ENCODE results near the gene DQX1. TPM values are rescaled to one million over a fixed set of nuclear protein-coding genes. Genes with fewer than 3 reads are reported as not detected.

The DQX1 gene
- polyA plus RNA-seq, 1 donor from 2014 or later, result 0.59 TPM

DNA sequence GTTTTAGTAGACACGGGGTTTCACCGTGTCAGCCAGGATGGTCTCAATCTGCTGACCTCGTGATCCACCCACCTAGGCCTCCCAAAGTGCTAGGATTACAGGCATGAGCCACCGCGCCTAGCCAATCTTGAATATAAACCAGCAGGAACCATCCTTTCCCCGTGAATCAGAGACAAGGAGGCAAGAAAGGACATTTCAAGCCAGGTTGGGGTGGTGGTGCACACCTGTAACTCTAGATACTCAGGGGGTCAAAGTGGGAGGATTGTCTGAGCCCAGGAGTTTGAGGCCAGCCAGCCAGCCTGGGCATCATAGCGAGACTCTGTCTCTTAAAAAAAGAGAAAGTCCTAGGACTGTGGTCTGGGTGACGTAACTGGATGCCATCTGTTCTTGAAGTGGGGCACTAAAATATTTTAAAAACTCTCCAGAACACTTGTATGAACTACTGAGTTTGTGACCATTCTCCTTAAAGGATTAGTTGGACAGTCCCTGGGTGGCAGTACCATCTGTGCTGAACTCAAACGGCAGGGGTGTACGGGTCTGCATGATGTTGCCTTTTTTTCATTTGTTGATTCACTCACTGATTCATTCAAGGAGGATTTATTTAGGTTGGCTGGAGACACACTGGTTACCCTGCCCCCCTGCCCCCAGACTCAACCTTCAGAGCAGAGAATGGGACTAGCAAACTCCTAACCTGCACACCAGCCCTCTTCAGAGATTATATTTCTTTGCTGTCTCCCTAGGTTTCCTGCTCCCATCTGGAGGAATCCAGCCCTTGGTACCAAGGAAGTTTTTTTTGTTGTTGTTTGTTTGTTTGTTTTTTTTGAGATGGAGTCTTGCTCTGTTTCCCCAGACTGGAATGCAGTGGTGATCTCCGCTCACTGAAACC, 14.7 kb downstream of the DQX1 start:
- Histone ChIP-seq H3K27me3 (ENCODE audit: insufficient read depth, low read depth, low read length) (peaks cover 79% of the 10 kb centered on the region), H3K9ac (ENCODE audit: low read length) (no peak overlapping the region), H2AFZ (ENCODE audit: low read depth, low read length) (no peak overlapping the region), H3K9me2 (ENCODE audit: insufficient read depth, low read length) (no peaks in the 10 kb centered on the region), H3K9me3 (ENCODE audit: low read length) (no peaks in the 10 kb centered on the region), H3K4me3 (ENCODE audit: low read length) (no peak overlapping the region), H3K36me3 (ENCODE audit: insufficient read depth, low read length) (no peaks in the 10 kb centered on the region), H3K79me2 (replicated peaks; ENCODE audit: insufficient read depth, low read length) (peaks cover 6% of the 10 kb centered on the region), H3K4me2 (ENCODE audit: low read length) (no peak overlapping the region), H3F3A (ENCODE audit: insufficient read depth, low read length, poor library complexity, severe bottlenecking) (peaks cover 3% of the 10 kb centered on the region), H4K20me1 (ENCODE audit: insufficient read depth) (no peaks in the 10 kb centered on the region), H3K27ac (ENCODE audit: low read length) (no peak overlapping the region)
- TF ChIP-seq EP300 (conservative IDR thresholded peaks at IDR 0.05; ENCODE audit: poor library complexity, severe bottlenecking), result no peak
- TF ChIP-seq TAF1 (IDR thresholded peaks at IDR 0.05; ENCODE audit: low read depth), result no peak
- TF ChIP-seq SMC3 (conservative IDR thresholded peaks at IDR 0.05; ENCODE audit: poor library complexity), result no peak
- no peak for TF ChIP-seq POLR2AphosphoS5 (IDR thresholded peaks at IDR 0.05)
- TF ChIP-seq, protein P1, sequence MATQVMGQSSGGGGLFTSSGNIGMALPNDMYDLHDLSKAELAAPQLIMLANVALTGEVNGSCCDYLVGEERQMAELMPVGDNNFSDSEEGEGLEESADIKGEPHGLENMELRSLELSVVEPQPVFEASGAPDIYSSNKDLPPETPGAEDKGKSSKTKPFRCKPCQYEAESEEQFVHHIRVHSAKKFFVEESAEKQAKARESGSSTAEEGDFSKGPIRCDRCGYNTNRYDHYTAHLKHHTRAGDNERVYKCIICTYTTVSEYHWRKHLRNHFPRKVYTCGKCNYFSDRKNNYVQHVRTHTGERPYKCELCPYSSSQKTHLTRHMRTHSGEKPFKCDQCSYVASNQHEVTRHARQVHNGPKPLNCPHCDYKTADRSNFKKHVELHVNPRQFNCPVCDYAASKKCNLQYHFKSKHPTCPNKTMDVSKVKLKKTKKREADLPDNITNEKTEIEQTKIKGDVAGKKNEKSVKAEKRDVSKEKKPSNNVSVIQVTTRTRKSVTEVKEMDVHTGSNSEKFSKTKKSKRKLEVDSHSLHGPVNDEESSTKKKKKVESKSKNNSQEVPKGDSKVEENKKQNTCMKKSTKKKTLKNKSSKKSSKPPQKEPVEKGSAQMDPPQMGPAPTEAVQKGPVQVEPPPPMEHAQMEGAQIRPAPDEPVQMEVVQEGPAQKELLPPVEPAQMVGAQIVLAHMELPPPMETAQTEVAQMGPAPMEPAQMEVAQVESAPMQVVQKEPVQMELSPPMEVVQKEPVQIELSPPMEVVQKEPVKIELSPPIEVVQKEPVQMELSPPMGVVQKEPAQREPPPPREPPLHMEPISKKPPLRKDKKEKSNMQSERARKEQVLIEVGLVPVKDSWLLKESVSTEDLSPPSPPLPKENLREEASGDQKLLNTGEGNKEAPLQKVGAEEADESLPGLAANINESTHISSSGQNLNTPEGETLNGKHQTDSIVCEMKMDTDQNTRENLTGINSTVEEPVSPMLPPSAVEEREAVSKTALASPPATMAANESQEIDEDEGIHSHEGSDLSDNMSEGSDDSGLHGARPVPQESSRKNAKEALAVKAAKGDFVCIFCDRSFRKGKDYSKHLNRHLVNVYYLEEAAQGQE (IDR thresholded peaks at IDR 0.05; ENCODE audit: borderline replicate concordance), result no peak
- TF ChIP-seq MXI1 (conservative IDR thresholded peaks at IDR 0.05; ENCODE audit: poor library complexity, severe bottlenecking), result no peak
- TF ChIP-seq EZH2 (IDR thresholded peaks at IDR 0.05; ENCODE audit: borderline replicate concordance, insufficient read depth, low read length, poor library complexity, severe bottlenecking), result no peak
- TF ChIP-seq, protein P2, sequence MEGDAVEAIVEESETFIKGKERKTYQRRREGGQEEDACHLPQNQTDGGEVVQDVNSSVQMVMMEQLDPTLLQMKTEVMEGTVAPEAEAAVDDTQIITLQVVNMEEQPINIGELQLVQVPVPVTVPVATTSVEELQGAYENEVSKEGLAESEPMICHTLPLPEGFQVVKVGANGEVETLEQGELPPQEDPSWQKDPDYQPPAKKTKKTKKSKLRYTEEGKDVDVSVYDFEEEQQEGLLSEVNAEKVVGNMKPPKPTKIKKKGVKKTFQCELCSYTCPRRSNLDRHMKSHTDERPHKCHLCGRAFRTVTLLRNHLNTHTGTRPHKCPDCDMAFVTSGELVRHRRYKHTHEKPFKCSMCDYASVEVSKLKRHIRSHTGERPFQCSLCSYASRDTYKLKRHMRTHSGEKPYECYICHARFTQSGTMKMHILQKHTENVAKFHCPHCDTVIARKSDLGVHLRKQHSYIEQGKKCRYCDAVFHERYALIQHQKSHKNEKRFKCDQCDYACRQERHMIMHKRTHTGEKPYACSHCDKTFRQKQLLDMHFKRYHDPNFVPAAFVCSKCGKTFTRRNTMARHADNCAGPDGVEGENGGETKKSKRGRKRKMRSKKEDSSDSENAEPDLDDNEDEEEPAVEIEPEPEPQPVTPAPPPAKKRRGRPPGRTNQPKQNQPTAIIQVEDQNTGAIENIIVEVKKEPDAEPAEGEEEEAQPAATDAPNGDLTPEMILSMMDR (IDR thresholded peaks at IDR 0.05; ENCODE audit: poor library complexity, severe bottlenecking), result no peak
- TF ChIP-seq RAD21 (conservative IDR thresholded peaks at IDR 0.05), result no peak

DNA sequence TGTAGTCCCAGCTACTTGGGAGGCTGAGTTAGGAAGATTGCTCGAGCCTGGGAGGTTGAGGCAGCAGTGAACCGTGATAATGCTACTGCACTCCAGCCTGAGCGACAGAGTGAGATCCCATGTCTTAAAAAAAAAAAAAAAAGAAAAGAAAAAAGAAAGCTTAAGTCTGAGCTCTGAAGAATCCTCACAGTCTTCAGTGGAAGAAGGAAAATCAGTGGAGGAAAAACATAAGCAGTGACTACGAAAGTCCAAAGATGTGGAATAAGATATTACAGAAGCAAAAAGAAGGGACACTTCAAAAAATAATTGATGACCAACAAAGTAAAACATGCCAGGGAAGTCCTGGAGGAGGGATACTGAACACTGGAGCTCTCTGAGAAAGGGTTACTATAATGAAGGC, 15.8 kb downstream of the DQX1 start:
- Histone ChIP-seq H3K79me2 (replicated peaks; ENCODE audit: insufficient read depth, low read length) (peaks cover 6% of the 10 kb centered on the region), H3K9me3 (ENCODE audit: low read length) (no peaks in the 10 kb centered on the region), H3K9me2 (ENCODE audit: insufficient read depth, low read length) (no peaks in the 10 kb centered on the region), H3K27me3 (ENCODE audit: insufficient read depth, low read depth, low read length) (peaks cover 75% of the 10 kb centered on the region), H2AFZ (ENCODE audit: low read depth, low read length) (no peak overlapping the region), H3K9ac (ENCODE audit: low read length) (no peak overlapping the region), H3K4me2 (ENCODE audit: low read length) (no peak overlapping the region), H3K27ac (ENCODE audit: low read length) (no peak overlapping the region), H3K36me3 (ENCODE audit: insufficient read depth, low read length) (peaks cover 6% of the 10 kb centered on the region), H3K4me3 (ENCODE audit: low read length) (no peak overlapping the region), H4K20me1 (ENCODE audit: insufficient read depth) (no peaks in the 10 kb centered on the region), H3F3A (ENCODE audit: insufficient read depth, low read length, poor library complexity, severe bottlenecking) (peaks cover 3% of the 10 kb centered on the region)
- no peak for TF ChIP-seq EP300 (conservative IDR thresholded peaks at IDR 0.05; ENCODE audit: poor library complexity, severe bottlenecking)
- TF ChIP-seq TAF1 (IDR thresholded peaks at IDR 0.05; ENCODE audit: low read depth), result no peak
- TF ChIP-seq, protein P1 (IDR thresholded peaks at IDR 0.05; ENCODE audit: borderline replicate concordance), result no peak
- TF ChIP-seq MXI1 (conservative IDR thresholded peaks at IDR 0.05; ENCODE audit: poor library complexity, severe bottlenecking), result no peak
- TF ChIP-seq, protein P2 (IDR thresholded peaks at IDR 0.05; ENCODE audit: poor library complexity, severe bottlenecking), result no peak
- no peak for TF ChIP-seq EZH2 (IDR thresholded peaks at IDR 0.05; ENCODE audit: borderline replicate concordance, insufficient read depth, low read length, poor library complexity, severe bottlenecking)
